ENCODE measurements around the gene INPP4B.

GRCh38 chr4:142331132-142331531 lies 515.0 kb downstream of the INPP4B start:
- TF ChIP-seq EZH2 (IDR thresholded peaks at IDR 0.05; ENCODE audit: insufficient read depth, poor library complexity, severe bottlenecking) (no peak), EZH2phosphoT487 (IDR thresholded peaks at IDR 0.05; ENCODE audit: insufficient read depth, low read depth) (no peak)

Data from GM23248 (cell line).